ENCODE data around the gene IL1R2. TPM values are rescaled to one million over a fixed set of nuclear protein-coding genes. Genes with fewer than 3 reads are reported as not detected.

IL1R2 gene
- total and polyA plus RNA-seq, 2 experiments from 2014 or later: not detected

- Histone ChIP-seq H3K27ac (ENCODE audit: low read depth) (no peak overlapping the region), H3K4me2 (no peak overlapping the region), H3K4me3 (no peak overlapping the region), H3K36me3 (ENCODE audit: insufficient read depth) (no peaks in the 10 kb centered on the region), H4K20me1 (replicated peaks; ENCODE audit: insufficient read depth) (no peaks in the 10 kb centered on the region), H3K9me2 (ENCODE audit: insufficient read depth) (no peaks in the 10 kb centered on the region; the same call in 1 of the 2 replicates), H3K27me3 (ENCODE audit: insufficient read depth) (no peaks in the 10 kb centered on the region), H3F3A (replicated peaks; ENCODE audit: low read depth) (no peaks in the 10 kb centered on the region), H3K4me1 (ENCODE audit: insufficient read depth) (no peaks in the 10 kb centered on the region), H3K79me2 (replicated peaks; ENCODE audit: insufficient read depth) (no peaks in the 10 kb centered on the region), H2AFZ (peak overlapping the region; percentile 78; the same call in 1 of the 2 replicates)
- H3K9me3 Mint-ChIP-seq: no peaks in the 10 kb centered on the region; the same call in 2 of the 3 replicates
- ATAC-seq: peak; percentile 78
- H3K27me3 Mint-ChIP-seq (ENCODE audit: insufficient read depth, low read depth, poor library complexity): peaks cover 3% of the 10 kb centered on the region
- TF ChIP-seq ZNF462 (CRISPR knock-in tag; IDR thresholded peaks at IDR 0.05) (no peak), ZNF114 (CRISPR knock-in tag; IDR thresholded peaks at IDR 0.05) (no peak), JUNB (IDR thresholded peaks at IDR 0.05; ENCODE audit: unreplicated experiment) (no peak), EZH2phosphoT487 (IDR thresholded peaks at IDR 0.05; ENCODE audit: unreplicated experiment) (no peak), CTCF (conservative IDR thresholded peaks at IDR 0.05; ENCODE audit: low read depth in 2 of 2) (no peak), REST (IDR thresholded peaks at IDR 0.05; ENCODE audit: unreplicated experiment) (no peak), POLR2AphosphoS5 (IDR thresholded peaks at IDR 0.05; ENCODE audit: low read depth) (no peak), EZH2 (IDR thresholded peaks at IDR 0.05; ENCODE audit: low read depth, unreplicated experiment) (no peak), STAT1 (IDR thresholded peaks at IDR 0.05; ENCODE audit: unreplicated experiment) (no peak), NANOG (IDR thresholded peaks at IDR 0.05; ENCODE audit: borderline replicate concordance) (no peak), ZNF331 (CRISPR knock-in tag; IDR thresholded peaks at IDR 0.05; ENCODE audit: low read depth) (no peak), CREB1 (CRISPR knock-in tag; IDR thresholded peaks at IDR 0.05; ENCODE audit: low read depth) (no peak), ETS1 (IDR thresholded peaks at IDR 0.05) (no peak)
- H3K4me1 Mint-ChIP-seq: peaks cover 8% of the 10 kb centered on the region; the same call in 2 of the 3 replicates
- no peak overlapping the region for H3K4me3 Mint-ChIP-seq
- peak; percentile 35 for DNase-seq (ENCODE audit: low spot score)
- H3K36me3 Mint-ChIP-seq (ENCODE audit: low read depth): no peaks in the 10 kb centered on the region
- no peak overlapping the region for H3K27ac Mint-ChIP-seq
Measured at GRCh38 chr2:102063941-102064678, 72.3 kb downstream of the IL1R2 start.

All from GM23338 (cell line).